Measurements from ENCODE around the gene DLX4.

GRCh38 chr17:49994085-49995054 lies 25.4 kb downstream of the DLX4 start:
- TF ChIP-seq POLR2A (IDR thresholded peaks at IDR 0.05) = no peak
- no peak for TF ChIP-seq CTCF (IDR thresholded peaks at IDR 0.05)
